HG03457 (cell line): ENCODE data around the gene MACROD2.

Source experiments
- ATAC-seq: cut with Tn5 transposase; IDR thresholded peaks from one replicate; pipeline ENCODE4 v1.9.1; 2021; ENCODE audit warnings: moderate number of reproducible peaks; ENCODE audit not compliant: unreplicated experiment

Gene MACROD2

DNA sequence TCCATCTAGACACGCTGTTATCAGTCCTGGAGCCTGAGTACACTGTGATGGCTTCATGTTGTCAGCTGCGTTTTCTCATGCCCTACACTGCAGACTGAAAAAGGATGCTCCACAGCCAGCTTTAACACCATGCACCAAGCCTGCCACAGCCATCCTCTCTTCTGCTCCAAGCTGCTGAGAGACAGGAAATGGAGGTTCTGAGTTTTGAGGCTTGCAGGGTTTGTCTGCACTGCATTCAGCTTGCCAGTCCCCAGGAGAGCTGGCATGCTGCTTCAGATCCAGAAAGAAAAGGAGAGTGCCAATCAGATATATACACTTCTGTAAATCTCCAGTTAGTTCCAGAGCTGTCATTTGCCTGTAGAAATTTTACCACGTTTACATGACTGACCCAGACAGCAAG lies 892.8 kb downstream of the MACROD2 start:
- ATAC-seq = no peak

DNA sequence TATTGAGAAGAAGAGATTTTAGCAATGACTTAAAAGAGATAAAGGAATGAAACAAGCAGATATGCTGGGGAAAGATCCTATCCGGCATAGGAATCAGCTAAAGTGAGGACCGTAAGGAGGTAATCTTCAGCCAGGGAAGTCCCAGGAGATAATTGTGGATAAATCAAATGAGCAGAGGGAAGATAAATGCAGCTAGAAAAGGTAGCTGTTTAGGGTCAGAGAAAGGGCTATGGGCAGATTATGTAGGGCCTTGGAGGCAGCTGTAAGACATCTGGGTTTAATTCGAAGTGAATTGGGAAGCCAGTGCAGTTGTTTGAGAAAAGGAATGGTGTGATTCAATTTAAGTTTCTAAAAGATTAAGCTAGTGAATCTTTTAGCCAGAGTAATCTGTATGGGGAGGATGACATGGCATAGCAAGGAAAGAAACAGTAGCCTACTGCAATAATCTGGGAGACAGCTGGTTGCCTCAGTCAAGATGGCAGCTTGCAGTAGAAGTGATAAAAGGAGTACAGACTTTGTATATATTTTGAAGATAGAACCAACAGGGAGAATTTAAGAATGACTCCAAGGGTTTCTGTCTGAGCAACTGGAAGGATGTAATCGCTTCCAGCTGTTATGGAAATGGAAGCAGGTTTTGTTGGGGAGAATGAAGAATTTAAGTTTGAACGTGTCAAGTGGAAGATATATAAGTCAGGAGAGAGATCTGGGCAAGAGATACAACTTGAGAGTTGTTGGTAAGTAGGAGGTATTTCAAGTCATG lies 894.4 kb downstream of the MACROD2 start:
- ATAC-seq = no peak

DNA sequence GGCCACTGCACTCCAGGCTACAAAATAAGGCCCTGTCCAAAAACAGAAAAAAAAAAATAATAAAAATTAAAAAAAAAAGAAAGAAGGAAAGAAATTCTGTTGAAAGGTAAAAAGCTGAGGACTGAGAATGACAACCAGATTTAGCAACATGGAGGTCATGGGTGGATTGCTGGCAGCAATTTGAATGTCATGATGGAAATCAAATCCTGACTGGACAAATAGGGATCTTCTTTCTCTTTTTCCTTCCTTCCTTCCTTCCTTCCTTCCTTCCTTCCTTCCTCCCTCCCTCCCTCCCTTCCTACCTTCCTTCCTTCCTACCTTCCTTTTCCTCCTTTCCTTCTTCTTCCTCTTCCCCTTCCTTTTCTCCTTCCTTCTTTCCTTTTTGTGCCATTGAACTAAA lies 895.4 kb downstream of the MACROD2 start:
- ATAC-seq = no peak

DNA sequence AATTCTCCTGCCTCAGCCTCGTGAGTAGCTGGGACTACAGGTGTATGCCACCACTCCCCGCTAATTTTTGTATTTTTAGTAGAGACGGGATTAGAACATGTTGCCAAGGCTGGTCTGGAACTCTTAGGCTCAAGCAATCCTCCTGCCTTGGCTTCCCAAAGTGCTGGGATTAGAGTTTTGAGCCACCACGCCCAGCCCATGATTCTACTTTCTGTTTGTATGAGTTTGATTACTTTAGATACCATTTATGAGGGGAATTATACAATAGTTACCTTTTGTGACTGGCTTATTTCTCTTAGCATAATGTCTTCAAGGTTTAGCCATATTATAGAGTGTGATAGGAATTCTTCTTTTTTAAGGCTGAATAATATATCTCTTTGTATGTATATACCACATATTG lies 897.5 kb downstream of the MACROD2 start:
- no peak for ATAC-seq

DNA sequence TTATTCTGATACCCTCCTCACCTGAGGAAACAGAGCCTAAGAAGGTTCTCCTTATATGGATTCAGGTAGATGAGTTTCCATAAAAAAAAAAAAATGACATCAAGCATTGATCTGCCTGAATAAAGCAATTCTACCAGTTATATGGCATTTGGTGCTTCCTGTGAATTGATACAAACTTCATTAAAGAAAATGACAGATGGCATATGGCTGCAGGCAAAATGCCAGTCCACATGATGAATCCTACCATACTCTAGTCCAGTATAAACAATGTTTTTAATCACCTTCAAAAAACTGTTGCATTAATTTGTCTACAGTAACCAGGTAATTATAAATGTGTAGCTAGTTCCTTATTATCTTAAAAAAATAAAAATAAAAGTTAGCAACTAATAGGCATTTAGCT lies 901.3 kb downstream of the MACROD2 start:
- ATAC-seq = no peak

DNA sequence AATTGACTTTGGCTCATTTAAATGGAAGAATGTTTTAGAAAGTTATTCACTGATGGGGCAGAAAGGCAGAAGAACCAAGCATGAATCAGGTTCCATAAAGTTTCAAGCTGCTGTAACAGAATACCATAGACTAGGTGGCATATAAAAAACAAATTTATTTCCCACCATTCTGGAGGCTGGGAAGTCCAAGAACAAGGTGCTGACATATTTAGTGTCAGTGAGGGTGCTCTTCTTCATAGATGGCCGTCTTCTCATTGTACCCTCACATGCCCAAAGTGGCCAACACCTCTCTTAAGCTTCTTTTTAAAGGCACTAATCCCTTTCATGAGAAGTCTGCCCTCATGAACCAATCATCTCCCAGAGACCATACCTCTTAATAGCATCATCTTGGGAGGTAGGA lies 902.3 kb downstream of the MACROD2 start:
- ATAC-seq = no peak

DNA sequence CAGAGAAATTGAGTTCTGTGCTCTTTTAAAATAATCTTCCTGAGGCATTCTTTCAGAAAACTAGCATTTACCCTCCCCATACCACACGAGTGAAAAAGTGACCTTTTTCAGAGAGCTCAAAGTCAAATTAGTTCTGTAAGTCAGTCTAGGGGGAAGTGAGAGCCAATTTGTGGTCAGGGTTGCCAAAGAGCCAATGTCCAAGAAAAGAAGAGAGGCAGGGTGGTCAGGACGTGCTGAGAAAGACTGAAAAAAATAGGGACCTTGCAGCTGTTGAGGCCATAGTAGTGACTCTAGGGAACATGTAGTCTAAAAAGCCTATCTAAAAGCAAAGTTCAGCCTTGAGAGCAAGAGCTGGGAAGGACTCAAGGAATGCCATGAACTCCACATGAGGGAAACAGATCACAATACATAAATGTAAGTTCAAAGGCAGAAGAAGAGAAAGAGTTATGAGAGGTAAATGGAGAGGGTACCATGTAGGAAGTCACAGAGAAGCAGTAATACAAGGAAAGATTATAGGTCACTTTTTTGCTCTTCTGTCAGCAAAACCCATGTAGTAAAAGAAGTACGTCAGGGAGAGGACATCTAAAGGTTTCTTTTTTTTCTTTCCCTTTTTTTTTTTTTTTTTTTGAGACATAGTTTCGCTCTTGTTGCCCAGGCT lies 907.2 kb downstream of the MACROD2 start:
- ATAC-seq = peak; percentile 98

DNA sequence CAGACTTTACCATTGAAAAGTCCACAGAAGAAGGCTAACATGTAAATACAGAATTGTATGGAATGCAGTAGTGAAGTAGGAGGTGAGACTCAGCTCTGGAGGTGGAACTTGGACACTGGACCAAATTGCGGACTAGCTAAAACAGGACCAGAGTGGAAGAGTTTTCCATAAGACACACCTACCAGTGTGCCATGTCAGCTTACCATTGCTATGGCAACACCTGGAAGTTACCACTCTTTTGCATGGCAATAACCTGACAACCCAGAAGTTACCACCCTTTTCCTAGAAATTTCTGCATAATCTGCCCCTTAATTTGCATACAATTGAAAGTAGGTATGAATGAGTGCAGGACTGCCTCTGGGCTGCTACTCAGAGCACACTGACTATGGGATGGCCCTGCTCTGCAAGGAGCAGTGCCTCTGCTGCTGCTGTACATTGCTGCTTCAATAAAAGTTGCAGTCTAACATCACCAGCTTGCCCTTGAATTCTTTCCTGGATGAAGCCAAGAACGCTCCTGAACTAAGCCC lies 911.7 kb downstream of the MACROD2 start:
- ATAC-seq = no peak

DNA sequence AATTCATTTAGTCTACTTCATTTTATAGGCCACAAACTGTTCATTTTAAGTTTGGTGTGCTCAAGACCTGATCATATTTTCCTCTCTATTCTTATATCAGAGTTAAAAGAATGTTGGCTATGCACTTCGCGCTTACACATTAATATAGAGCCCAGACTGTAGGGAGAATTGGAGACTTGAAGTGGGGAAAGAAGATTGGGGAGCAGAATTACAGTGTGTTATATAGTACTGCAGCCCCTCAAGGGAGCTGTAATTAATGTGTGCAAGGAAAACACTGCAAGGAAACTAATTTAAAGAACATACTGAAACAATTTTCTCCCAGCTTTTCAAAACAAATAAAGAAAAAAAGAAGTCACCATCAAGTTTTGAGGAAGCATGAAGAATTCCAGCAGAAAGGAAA lies 914.8 kb downstream of the MACROD2 start:
- ATAC-seq = no peak

DNA sequence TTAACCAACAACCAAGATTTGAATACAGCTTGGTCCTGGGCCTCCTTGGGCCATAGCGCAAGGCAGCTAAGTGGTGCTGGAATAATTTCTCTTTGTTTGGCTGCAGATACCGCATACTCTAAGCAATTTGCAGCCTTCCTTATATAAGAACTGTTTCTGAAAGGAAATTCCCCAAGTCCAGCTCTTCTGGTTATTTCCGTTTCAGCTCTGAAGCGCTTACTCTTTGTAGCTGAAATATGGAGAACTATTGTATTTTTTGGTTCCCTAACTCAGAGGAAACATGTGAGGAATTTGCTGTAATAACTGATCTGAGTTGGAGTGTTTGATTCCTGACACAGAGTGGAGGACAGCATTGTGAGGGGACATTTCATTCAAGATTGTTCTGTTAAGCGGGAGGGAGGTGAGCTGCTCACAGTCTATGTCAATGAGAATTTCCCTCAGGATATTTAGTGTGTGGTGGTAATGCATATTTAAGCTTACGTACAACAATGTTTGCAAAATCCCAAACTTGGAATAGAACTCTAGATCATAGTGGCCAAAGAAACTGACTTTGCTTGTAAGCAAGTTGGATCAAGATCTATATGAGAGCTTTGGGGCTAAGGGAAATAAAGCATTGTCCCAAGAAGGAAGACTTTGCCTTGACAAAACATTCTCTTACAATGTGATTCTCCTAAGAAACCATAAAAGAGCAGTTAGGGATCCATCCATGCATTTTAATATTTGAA lies 918.7 kb downstream of the MACROD2 start:
- ATAC-seq = no peak

DNA sequence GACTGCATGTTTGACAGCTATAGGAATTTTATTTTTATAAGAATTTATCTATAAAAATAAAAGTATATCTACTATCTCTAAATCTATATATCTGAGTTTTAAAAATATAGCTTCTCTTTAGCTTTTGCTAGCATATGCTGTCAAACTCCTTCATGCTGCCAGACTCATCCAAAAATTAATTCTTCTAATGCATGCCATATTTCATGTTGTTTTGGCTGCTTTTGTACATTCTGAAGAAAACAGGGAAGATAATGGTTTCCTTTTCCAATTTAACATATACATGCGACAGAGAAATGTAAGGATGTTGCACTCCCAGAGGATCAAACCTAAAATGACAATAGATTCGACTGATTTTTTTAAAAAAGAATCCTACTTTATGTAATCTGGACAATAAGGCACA lies 919.3 kb downstream of the MACROD2 start:
- ATAC-seq = no peak

DNA sequence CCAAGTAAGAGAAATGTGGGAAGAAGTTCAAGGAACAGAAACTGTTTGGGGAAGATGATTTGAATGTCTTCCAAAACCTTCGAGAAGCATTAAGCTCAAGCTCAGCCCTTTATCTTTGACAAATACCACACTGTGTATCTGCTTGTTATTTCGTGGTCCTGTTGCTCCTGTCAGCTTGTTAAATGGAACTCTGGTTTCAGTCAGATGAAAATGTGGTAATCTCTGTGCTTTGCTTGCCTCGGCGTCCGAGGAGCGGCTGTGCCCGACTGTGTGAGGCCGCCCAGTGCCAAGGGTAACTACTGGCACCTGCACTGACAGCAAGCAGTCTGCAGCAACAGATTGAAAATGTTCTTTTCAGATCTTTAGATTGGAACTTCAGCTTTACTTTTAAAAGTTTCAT lies 920.0 kb downstream of the MACROD2 start:
- no peak for ATAC-seq

DNA sequence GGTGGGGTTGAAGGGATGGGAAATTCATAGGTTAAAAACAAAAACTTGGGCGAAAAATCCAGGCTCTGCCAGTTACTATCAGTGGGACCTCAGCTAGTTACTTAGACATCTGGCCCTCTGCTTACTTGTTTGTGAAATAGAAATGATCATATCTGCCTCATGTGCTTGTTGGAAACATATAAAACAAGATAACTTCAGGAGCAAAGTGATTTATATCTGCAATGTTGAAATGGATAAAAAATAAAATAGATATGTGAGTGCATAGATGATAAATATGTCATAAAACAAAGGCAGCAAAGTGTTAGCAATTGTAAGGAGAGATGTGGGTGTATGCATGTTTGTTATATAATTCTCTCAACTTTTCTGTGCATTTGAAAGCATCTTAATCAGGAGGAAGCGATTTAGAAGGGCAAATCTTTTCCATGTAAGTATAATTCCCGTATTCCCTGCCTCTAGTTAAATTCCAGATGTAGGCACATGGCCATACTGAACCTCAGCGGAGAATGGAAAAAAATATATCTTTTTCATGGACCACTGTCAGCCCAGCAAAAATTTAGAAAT lies 921.1 kb downstream of the MACROD2 start:
- no peak for ATAC-seq

DNA sequence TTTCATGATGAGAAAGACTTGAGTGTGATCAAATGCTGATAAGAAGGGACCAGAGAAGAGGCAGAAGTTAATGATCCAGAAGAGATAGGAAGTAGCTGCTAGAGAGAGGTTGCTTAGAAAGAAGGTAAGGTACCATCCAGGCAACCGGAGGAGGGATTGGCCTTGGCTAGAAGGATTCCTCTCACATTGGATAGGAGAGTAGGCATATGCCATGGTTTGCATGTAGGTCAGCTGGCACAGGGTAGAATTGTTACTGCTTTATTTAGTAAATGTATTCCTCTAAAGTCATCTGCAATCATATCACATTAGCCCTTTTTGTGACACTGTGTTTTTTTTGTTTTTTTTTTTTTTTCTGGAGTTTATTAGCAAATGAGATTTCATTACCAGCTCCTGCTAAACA lies 923.0 kb downstream of the MACROD2 start:
- ATAC-seq = no peak

DNA sequence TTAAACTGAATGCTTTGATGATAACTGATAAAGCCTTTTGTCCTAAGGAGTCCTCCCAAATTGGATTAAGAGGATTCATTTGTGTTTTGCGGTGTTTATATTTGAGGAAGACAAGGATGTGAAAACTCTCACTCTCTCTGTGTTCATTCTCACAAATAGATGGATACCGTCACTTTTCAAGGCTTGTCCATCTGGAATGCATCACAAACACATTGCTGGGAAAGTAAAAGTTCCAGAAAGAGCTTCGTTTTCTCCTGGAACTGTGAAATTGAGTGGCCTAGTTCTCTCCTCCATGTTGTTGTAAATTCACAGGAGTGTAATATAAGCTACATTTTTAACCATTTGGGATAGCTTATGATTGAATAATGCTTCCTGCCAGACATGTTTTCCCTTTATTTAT lies 923.7 kb downstream of the MACROD2 start:
- ATAC-seq = no peak

DNA sequence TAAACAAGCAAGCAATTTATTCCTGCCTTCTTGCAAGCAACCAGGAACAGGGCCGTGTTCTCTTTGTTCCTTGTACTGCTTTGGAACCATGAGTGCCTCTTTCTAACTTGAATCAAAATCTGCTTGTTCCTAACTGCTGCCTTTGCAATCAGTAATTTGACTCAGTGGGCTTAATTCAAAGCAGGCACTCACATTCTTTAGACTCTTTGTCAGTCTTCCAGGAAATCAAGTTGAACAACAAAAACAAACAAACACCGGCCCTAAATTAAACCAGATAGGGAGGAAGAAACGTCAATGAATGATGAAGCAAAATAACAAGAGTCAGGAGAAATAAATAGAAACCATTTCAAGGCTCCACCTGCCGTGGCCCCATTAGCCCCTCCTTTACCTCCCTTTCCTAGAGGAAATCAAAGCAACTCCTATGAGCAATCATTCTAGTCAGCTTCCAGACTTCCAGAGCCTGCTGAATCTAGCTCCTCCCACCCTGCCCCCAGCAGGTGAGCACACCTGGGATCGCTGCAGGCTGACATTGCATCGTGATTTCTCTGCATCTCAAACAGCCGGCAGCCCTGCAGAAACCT lies 924.3 kb downstream of the MACROD2 start:
- ATAC-seq = no peak

DNA sequence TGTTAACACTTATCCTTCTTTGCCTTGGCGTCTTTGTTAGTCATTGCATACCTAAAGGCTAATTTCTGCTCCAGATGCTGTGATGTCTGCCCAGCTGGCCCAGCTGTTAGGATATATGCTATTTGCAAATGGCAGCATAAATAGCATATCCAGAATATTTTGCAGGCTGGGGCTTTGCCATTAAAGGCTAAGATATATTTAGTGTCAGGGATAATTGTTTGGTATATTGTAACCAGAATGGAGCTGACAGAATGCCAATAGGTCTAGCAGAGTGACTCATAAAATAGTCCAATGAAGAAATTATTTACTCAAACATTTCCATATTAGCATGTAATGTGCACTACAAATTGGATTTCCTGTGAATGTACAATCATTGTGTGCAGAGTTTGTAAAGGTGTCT lies 926.2 kb downstream of the MACROD2 start:
- no peak for ATAC-seq

DNA sequence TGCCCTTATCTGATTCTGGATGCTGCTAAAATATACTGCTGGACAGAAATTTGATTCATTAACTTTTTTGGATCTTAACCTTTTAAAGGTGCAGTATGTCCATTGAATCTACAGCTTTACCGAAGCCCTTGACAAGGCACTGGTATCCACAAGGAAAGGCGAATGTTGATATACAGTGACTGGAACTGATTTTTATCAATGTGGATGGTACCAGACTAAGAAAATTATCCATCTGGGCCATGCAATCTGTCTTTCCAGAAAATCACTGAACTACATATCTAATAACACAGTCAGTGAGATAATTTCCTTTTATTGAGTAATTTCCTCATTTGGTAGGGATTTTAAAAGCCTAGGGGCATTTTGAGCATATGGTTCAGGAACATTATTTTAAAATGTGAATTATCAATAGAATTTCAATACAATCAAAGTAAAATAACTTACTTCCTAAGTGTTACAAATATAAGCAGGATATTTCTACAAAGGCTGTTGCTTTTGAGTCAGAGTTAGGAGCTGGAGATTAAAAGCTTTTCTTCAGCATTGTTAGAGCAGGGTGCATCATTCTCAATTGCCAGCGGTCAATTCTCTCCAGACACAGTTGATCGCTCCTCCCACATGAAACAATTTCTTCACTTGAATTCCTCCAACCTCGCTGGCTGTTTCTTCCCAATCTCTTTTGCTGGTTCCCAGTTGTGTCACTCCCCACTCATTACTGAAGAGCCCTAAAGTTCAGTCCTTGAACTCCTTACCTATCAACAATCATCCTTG lies 927.4 kb downstream of the MACROD2 start:
- no peak for ATAC-seq

DNA sequence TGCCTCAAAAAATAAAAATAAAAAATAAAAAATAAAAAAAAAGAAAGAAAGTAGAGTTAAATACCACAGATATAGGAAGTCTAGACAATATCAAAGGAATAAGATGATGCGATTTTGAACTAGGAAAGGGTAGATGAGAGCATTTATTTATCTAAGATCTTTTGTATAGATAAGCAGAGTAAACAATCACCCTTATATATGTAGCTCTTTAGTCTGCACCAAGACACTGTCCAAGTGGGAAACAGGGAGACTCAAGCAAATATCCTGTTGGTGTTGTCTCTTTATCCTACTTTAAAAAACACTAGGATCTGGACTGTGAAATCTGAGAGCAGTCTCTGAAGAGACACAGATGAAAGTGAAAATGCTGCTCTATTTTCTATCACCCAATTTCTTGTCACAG lies 929.1 kb downstream of the MACROD2 start:
- ATAC-seq = no peak

DNA sequence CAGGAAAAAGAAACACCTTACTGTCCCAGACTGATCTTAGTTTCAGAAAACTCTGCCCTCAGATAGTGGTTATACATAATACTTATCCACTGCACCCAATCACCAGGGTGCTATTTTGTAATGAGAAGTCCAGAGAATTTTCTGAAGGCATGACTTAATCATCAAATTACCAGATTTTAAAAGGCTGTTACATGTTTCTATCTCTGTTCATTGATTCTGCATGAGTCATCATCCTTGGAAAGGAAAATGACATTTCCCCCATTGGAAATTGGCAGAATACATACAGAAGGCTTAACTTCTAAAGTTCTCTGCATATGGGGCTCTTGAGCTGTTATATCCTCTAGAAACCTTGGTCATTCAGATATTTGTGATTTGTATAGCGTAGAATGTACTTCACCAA lies 930.0 kb downstream of the MACROD2 start:
- no peak for ATAC-seq
